NCI-H128 (cell line): ENCODE data around the gene BLOC1S1.
A peak's percentile ranks its signal among the peaks of the same experiment; 100 is the strongest.

ENCODE experiments used
- DNase-seq: peaks from one replicate; lab custom pipeline; 2025; ENCODE audit not compliant: unreplicated experiment; lab: John Stamatoyannopoulos, UW

BLOC1S1 gene

DNA sequence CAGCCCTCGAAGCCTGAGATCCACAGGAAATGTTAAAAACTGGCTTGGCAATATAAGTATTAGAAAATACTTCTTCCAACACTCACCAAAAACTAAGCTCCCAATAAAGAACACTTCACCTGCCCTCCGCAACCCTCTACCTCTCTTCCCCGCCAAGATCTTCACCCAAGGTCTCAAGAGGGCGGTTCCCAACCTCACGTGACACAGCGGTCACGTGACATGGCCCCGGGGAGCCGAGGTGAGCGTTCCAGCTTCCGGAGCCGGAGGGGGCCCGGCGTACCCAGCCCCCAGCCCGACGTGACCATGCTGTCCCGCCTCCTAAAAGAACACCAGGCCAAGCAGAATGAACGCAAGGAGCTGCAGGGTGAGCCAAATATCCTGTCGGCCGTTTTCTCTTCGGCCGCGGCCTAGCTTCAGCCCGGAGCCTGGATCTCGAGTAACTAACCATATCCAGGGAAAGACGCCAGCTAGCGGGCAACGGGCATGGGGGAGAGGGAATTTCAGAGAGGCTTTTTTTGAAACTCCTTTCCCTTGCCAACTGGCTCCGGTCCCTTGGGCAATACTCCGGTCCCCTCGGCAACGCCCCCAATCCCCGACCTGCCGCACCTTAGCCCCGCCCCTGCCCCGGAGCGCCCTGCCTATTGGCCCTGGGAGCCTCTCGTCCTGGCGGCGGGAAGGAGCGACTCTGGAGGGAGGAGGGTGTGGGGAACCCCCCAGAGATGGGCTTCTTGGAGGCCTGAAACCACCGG, at the start of gene BLOC1S1:
Gene BLOC1S1, plus strand, starts transcription at position 214 of the 749 bp plus-strand sequence. Its CDS starts 6 bp downstream, at position 220.
- DNase-seq, result peak; percentile 90

DNA sequence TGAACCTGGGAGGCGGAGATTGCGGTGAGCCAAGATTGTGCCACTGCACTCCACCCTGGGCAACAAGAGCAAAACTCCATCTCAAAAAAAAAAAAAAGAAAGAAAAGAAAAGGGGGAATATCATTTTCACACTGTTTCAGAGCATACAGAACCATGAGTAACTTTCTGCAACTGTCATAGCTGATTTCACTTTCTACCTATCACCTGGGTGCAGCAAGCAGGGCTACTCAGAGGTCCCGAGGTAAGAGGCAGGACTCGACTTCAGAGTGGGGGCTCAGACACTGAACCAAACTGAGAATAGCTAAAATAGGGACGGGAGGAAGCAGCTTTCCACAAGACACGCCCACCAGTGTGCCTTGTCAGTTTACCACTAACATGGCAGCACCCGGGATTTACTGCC, 49.3 kb upstream of the BLOC1S1 start:
- no peak for DNase-seq

DNA sequence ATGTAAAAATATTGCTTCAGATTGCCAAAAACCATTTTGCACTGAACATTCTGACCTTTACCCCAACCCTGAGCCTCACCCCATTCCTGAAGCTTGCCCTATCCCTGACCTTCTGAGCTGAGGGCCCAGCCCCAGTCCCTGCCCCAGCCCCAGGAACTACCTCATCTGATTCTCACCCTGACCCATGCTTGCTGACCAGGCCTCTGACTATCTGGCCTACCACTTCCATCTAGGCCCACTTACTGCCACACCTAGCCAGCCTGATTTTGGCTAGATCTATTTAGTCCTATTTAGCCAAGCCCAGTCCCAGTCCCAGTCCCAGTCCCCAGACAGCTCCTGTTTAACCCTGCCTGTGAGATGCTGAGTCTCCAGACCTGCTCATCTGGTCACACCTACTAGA, 45.6 kb upstream of the BLOC1S1 start:
- no peak for DNase-seq

DNA sequence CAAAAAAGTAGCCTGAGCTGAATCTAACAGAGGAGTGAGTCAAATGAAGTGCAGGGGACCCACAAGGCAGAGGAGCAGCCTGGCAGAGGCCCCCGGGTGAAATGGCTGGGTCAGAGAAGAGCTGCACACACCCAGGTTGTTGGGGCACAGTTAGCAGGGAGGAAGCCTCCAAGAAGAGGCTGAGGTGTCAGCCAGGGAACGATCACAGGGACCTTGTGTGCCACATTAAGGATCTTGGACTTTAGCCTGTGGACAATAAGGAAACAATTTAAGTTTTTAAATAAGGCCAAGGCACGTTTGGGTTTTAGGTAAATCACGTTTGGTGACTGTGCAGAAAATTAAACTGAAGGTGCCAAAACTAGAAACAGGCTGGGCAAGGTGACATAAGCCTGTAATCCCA, 44.1 kb upstream of the BLOC1S1 start:
- DNase-seq, result no peak

DNA sequence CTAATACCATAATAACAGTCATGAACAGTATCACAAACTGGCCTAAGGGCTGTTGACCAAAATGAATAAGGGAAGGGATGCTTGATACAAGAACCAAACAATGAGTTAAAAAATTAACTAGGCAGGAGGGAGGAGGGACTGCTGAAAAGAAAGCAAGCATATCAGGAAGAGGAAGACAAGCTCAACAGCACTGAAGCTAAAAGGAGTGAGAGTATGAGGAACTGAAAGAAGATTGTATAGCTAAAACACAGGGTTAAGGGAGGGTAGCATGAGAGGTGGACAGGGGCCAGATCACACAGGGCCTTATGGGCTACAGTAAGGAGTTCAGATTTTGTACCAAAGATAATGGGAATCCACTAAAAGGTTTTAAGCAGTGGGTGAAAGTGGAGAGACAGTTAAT, 42.2 kb upstream of the BLOC1S1 start:
- DNase-seq, result no peak

DNA sequence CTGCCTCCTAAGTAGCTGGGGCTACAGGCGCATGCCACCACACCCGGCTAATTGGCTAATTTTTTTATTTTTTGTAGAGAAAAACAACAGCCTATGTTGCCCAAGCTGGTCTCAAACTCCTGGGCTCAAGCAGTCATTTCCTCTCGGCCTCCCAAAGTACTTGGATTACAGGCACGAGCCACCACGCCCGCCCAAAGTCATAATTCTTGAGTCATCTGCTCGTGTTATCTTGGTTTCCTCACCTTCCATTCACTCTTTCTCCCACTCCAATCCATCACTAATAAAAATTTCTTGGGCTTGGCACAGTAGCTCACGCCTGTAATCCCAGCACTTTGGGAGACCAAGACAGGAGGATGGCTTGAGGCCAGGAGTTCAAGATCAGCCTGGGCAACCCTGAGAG, 40.2 kb upstream of the BLOC1S1 start:
- DNase-seq, result no peak

DNA sequence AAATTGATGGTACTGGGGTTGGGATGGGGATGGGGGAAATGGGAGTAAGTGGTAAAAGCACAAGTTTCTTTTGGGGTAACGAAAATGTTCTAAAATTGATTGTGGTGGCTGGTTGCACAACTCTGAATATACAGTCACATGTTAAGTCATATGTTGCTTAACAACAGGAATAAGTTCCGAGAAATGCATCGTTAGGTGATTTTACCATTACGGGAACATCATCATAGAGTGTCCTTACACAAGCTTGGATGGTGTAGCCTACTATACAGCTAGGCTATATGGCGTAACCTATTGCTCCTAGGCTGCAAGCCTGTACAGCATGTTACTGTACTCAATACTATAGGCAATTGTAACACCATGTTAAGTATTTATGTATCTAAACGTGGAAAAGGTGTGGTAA, 39.1 kb upstream of the BLOC1S1 start:
- DNase-seq, result no peak

DNA sequence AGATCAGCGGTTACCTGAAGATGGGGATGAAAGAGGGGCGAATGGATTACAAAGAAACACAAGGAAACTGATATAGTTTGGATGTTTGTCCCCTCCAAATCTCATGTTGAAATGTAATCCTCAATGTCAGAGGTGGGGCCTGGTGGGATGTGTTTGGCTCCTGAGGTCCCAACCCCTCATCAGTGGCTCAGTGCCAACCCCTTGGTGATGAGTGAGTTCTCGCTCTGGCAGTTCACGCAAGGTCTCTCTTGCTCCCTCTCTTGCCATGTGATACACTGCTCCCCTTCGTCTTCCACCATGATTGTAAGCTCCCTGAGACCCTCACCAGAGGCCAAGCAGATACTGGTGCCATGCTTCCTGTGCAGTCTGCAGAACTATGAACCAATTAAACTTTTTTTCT, 36.2 kb upstream of the BLOC1S1 start:
- no peak for DNase-seq

DNA sequence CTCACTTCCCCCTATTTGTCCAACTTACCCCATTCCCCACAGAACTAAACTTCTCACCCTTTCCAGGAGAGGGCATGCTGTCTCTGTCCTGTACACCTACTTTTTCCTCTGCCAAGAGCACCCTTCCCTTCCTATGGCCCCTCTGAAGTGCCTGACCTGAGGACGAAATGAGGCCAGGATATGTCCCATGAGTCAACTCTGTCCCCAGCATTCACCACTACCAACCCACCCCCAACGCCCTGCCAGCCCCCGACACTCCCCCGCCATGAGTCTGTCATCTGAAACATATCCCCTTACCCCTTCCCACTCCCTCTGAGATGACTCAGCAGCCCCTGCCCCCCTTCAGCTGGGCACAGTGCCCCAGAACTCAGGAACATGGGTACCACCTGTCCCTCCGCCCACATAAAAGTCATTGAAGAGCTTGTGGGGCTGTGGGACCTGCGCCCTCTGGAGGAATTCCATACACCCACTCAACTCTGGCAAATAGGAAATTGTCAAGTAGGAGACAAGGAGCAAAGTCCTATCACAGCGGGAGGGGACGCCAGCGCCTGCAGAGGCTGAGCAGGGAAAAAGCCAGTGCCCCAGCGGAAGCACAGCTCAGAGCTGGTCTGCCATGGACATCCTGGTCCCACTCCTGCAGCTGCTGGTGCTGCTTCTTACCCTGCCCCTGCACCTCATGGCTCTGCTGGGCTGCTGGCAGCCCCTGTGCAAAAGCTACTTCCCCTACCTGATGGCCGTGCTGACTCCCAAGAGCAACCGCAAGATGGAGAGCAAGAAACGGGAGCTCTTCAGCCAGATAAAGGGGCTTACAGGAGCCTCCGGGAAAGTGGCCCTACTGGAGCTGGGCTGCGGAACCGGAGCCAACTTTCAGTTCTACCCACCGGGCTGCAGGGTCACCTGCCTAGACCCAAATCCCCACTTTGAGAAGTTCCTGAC, 34.4 kb upstream of the BLOC1S1 start:
- no peak for DNase-seq

DNA sequence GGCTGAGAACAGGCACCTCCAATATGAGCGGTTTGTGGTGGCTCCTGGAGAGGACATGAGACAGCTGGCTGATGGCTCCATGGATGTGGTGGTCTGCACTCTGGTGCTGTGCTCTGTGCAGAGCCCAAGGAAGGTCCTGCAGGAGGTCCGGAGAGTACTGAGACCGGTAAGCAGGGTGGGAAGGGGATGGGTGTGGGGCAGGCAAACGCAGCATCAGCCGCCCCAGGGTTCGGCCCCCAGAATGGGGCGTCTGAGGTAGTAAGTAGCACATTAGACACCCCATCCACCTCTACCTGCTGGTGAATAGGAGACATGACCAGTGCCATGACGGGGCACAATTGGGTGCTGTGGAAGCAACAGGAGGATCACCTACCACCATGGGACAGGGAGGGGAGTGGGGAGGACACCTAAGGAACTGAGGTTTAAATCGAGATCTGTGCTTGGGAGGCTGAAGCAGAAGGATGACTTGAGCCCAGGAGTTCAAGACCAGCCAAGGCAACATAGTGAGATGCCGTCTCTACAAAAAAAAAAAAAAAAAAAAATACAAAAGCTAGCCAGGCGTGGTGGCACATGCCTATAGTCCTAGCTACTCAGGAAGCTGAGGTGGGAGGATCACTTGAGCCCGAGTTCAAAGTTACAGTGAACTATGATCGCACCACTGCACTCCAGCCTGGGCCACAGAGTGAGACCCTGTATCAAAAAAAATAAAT, 33.6 kb upstream of the BLOC1S1 start:
- DNase-seq, result no peak

DNA sequence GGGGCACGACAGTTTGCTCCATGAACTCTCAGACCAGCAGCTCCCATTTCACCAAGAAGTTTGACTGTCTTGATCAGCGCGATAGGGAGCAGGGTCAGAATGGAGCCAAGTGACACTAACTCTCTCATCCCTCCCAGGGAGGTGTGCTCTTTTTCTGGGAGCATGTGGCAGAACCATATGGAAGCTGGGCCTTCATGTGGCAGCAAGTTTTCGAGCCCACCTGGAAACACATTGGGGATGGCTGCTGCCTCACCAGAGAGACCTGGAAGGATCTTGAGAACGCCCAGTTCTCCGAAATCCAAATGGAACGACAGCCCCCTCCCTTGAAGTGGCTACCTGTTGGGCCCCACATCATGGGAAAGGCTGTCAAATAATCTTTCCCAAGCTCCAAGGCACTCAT, 32.2 kb upstream of the BLOC1S1 start:
- DNase-seq, result no peak

DNA sequence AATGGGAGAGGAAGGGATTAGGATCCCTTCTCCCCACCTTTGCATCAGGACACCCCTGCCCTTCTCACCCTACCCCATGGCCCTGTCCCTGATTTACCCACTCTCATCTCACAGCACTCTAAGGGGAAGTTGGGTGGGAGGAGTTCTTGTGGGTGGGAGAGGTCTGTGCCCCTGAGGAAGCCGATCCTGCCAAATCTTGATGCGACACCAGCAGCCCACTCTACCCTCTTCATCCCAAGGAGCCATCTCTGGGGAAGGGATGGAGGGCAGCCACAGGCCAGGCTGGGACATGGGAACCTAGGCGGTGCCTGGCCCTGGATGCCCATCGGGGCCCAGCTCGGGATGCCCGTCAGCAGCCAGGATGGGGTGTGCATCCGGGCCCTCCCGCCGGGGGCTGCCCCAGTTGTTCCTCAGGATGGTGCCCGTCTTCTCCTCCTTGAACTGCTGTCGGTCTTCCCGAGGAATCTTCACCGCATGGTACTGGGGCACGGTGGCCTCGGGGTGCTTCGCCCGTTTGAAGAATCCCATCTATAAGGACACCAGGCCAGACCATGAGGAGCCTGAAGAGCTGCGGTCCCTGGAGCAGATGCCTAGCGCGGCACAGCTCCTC, 31.0 kb upstream of the BLOC1S1 start:
- no peak for DNase-seq

DNA sequence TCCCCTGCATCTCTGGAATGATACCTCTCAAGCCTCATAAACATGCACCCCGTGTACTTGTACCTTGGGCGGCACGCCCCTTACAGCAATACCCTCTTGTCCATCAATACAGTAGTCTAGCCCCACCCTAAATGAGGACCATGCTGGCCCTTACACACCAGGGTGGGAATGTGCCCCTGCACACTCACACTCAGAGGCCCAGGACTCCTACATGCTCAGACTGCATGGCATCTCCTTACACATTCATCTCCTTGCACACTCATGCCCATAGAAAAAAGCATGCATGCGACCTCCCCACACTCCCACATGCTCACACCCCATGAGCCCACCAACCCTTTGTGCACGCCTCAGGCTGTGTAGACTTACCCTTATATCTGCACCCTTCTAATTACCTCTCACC, 30.2 kb upstream of the BLOC1S1 start:
- DNase-seq, result no peak

DNA sequence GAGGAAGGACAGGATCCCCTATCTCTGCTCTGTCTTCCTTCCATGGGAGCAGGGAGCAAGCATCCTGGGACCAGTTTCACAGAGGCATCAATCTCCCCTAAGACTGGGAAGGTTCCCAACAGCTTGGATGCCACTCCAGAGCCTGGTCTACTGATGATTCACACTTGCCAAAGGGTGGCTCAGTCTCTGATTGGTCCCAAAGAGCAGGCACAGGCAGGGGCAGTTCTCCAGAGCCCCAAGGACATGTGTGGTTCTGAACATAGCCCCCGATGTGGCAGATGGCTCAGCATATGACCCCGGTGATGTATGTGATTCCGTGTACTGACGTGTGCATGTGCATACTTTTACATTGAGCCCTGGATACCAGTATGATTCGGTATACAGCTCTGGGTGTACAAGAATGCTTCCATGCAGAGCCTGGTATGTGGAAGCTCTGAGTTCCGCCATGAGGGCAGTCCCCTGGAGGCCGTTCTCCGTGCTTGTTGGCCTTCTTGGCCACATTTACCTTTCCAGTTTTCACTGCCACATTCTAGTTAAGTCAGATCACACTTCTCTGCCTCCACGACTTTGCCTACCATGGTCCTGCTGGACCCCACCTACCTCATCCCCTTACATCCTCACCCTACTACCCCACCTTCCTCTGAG, 29.4 kb upstream of the BLOC1S1 start:
- DNase-seq, result no peak

DNA sequence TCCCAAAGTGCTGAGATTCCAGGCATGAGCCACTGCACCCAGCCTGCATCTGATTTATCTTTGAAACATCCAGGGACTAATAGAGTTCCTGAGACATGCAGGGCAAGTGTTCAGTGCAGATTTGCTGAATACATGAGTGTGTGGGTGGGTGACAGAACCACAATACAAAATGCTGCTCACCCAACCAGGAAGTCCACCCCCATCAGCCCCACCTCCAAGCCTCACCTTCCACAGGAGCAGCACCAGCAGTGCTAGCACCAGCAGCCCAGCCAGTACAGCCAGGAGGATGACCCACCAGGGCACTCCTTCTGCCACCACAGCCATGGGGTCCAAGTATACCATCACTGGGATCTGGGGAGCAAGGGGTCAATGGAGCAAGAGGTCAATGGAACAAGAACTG, 28.1 kb upstream of the BLOC1S1 start:
- DNase-seq, result no peak

DNA sequence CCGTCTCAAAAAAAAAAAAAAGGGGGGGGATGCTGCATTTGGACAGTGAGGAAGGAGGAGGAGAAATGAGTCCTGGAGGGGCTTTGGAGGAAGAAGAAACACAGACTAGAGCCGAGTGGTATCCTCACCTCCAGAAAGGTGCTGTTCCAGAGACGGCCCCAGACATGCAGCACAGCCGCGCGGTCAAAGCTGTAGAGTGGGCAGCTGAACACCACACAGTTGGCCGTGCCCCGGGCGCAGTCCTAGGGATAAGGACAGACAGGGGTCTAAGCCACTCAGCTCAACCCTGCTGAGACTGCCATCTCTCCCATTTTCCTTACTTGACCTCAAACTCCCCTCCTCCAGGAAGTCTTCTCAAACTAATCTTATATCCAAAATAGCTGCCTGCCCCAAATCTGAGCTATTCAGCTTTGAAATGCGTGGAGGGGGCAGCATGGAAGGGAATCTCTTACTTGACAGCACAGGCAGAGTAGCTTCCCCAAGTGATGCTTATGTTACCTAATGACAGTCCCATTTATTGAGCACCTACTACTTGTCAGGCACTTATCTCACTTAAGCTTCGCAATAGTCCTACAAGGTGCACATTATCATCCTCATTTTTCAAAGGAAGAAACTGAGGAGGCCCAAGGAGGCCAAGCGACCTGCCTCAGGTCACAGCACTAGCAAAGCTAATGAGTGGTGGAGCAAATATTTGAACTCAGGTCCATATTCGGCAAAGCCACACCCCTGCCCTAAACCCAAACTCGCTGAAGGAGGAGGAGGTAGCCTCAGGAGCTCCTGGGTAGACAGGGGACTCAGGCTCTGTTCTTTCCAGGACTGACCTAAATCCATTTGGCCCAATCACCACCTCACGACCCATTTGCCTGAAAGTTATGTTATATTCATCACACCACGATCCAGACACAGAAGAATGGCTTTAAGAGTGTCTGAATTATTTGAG, 26.9 kb upstream of the BLOC1S1 start:
- DNase-seq, result no peak

DNA sequence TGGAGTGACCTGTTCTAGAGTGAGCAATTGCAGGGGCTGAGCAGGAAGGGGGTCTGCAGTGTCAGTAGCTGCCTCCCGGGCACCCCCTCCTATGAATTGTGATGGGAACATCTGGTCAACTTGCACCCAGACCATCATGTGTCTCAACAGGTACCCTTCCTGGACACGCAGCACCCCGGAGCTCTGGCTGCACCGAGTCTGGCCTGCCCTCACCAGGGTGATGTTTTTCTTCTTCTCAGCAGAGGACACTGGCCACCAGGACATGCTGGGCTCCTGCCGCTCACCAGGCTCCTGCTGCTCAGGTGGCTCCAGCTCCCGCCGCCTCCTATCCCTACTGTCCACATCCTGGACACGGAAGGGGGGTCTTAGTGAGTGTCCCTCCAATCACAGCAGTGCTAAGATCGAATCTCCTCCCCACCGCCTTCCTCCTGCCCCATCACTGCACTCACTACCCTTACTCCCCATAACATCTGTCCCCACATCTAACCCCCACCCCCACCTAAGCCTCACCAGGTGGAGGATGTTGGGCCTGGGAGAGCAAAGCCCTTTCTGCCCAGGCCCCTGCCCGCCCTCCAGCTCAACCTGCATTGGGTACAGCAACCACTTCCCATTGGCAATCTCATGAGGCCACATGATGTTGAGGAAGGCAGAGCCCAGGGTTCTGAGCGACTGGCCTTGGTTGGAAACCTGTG, 23.1 kb upstream of the BLOC1S1 start:
- DNase-seq, result no peak

DNA sequence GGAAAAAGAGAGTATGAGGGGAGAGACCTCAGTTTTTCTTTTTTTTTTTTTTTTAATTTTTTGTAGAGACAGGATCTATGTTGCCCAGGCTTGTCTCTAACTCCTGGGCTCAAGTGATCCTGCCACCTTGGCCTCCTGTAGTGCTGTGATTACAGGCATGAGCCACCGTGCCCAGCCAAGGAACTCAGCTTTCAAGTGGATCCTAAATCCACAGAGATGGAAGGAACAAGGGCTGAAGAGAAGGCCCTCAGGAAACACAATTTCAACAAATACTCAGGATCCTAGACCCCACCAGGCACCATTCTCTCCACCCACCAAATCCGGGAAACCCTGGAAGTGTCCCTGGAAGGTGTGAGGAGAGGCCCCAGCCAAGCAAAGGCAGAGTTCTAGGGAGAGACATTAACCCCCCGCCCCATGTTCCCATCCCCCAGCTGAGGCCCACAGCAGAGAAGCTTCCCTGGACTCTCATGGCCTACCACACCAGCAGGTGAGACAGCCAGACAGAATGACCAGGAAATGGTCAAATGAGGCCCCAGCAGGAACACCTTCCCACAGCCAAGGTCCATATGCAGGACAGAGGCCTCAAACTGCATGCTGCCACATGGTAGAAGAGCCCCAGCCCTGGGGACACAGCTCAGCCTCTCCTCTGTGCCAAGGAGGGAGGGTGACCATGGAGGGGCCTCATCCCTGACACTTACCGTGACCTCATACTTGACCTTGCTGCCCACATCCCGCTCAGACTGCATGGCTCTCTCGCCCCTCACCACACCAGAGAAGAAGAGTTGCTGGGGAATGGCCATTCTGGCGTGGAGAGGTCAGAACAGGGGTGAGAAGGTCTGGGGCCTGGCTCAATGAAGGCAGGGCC, 22.3 kb upstream of the BLOC1S1 start:
- DNase-seq, result no peak
